GM15510 (cell line): ENCODE data around the gene TMEM72.

Experiments used
- POLR2A ChIP-seq: IDR thresholded peaks from 3 replicates; pipeline ENCODE4 v1.6.1; 2011; ENCODE audit warnings: borderline replicate concordance; ENCODE audit not compliant: insufficient read length; ENCODE audit errors: extremely low read depth

Gene TMEM72

DNA sequence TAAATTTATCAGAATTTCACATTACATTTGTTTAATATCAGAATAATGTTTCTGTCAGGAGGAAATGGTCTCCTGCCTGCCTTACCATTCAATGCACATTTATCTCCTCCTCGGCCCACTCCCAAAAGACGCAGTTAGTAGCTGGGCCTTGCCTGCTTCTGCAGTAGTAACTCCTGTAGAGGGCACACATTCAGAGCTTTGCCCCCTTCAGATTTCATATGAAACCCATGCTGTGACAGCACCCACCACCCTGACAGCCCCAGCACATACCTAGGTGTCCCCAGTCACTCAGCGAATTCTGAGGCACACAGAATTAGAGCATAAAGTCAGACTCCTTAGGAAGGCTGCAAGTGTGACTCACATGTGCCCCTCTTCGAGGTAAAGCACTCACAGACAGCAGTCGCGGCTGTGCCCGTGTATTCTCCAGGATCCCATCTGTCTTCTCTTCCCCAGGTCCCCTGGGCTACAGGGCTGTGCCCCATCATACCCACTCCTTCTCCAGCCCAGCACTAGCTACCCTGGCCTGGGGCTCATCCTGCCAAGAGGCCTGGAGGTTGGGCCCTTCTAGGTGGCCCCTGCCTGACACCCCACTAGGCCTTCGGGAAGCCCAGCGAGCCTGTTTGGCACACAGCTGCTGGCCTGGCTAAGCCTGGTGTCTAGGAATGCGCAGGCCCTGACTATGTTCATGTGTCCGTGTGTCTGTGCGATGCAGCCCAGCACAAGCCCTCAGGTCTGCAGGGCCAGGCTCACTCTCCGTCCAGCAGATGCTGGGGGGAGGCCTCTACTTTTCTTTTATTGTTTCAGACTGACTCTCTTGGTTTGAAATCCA lies 72.1 kb downstream of the TMEM72 start:
- TF ChIP-seq POLR2A, result no peak

DNA sequence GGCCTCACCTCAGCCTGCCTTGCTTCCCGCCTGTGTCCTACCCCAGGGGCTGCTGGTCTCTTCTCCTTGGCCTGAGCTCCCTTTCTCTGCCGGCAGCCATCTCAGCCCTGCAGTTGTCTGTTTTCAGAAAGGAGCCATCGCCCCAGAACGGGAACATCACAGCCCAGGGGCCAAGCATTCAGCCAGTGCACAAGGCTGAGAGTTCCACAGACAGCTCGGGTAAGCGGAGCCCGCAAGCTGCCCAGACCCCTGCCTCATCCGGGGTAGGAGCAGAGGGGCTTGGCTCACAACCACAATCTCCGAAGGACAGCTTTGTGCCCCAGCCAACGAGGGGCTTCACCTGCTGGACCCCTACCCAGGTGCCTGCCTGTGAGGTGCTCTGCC lies 72.8 kb downstream of the TMEM72 start:
- no peak for TF ChIP-seq POLR2A

DNA sequence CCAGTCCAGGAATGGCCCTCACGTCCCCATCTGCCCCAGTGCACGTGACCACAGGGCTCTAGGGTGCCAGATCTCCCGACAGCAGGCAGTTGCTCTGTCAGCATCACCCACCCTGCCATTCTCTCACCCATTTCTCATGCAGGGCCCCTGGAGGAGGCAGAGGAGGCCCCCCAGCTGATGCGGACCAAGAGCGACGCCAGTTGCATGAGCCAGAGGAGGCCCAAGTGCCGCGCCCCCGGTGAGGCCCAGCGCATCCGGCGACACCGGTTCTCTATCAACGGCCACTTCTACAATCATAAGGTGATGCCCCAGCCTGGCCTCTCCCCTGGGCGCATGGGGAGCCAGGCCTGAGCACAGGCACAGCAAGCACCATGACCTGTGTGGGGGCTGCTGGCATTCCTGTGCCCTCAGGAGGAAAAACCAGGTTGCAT lies 73.5 kb downstream of the TMEM72 start:
- no peak for TF ChIP-seq POLR2A

DNA sequence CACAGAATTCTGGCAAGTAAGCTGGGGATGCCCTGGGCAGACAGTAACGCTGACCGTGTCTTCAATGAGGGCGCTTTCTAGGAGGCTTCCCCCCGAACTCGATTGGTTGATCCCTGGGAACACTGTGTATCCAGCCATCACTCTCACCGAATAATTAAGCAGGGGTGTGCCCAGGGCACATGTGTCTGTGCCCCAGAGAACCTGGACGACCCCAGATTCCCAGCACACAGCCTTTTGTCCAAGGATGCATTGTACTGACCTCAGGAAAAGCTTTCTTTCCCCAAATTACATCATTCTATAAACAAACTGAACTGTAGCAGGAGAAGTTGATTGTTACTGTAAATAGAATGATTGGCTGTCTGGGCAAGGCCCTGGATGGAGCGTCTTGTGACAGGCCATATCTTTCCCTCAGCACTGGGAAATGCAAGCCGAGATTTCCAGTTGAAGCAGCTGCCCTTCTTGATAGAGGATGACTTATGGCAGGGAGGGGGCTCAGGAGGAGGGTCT lies 74.1 kb downstream of the TMEM72 start:
- no peak for TF ChIP-seq POLR2A

DNA sequence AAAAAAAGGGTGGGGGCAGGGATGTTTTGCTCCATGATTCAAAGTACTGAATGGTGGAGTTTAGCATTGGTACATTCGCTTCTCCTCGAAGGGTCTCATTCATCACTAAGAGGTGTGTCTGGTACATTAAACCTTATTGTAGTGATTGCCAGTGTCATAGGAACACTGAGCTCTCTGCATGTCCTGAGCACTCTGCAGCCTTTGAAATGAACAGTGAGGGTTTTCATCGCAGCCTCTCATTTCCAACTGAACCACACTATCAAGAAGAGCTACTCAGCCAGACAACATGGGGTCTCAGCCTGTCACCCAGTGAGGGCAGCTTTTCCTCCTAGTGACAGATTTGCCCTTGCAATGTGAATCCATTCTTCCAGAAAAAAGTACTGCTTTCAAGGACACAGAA lies 75.0 kb downstream of the TMEM72 start:
- no peak for TF ChIP-seq POLR2A
